ENCODE data around the gene NCS1.

DNA sequence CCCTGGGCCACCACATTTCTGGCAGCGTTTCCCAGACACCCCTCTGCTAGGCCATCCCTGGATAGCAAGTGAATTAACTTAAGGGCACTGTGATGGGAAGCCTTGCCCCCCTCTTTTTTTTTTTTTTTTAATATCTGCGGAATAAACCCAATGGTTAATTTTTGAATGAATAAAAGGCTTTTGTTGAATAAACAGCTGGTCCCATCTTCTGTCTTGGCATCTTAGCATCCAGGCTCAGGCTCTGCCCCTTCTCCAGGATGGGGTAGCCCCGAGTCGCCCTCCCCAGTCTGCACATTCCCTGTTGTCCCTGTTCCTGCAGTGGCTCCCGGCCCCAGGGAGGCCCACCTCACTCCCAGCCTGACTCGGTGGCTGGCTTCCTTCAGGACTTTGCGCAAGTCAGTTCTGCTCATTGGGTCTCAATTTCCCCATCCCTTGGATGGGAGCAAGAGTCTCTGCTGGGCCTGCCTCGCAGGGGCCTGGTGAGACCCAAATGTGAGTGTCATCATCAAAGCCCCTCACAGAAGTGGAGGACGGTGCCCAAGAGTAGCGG lies 64.3 kb downstream of the NCS1 start:
- TF ChIP-seq, protein P1, sequence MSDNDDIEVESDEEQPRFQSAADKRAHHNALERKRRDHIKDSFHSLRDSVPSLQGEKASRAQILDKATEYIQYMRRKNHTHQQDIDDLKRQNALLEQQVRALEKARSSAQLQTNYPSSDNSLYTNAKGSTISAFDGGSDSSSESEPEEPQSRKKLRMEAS (IDR thresholded peaks at IDR 0.05) = no peak
- no peak for TF ChIP-seq YY1 (IDR thresholded peaks at IDR 0.05; ENCODE audit: low read depth)
- TF ChIP-seq, protein P2, sequence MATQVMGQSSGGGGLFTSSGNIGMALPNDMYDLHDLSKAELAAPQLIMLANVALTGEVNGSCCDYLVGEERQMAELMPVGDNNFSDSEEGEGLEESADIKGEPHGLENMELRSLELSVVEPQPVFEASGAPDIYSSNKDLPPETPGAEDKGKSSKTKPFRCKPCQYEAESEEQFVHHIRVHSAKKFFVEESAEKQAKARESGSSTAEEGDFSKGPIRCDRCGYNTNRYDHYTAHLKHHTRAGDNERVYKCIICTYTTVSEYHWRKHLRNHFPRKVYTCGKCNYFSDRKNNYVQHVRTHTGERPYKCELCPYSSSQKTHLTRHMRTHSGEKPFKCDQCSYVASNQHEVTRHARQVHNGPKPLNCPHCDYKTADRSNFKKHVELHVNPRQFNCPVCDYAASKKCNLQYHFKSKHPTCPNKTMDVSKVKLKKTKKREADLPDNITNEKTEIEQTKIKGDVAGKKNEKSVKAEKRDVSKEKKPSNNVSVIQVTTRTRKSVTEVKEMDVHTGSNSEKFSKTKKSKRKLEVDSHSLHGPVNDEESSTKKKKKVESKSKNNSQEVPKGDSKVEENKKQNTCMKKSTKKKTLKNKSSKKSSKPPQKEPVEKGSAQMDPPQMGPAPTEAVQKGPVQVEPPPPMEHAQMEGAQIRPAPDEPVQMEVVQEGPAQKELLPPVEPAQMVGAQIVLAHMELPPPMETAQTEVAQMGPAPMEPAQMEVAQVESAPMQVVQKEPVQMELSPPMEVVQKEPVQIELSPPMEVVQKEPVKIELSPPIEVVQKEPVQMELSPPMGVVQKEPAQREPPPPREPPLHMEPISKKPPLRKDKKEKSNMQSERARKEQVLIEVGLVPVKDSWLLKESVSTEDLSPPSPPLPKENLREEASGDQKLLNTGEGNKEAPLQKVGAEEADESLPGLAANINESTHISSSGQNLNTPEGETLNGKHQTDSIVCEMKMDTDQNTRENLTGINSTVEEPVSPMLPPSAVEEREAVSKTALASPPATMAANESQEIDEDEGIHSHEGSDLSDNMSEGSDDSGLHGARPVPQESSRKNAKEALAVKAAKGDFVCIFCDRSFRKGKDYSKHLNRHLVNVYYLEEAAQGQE (IDR thresholded peaks at IDR 0.05; ENCODE audit: low read depth) = no peak
- TF ChIP-seq, protein P3, sequence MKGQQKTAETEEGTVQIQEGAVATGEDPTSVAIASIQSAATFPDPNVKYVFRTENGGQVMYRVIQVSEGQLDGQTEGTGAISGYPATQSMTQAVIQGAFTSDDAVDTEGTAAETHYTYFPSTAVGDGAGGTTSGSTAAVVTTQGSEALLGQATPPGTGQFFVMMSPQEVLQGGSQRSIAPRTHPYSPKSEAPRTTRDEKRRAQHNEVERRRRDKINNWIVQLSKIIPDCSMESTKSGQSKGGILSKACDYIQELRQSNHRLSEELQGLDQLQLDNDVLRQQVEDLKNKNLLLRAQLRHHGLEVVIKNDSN (IDR thresholded peaks at IDR 0.05) = no peak
- TF ChIP-seq RAD21 (IDR thresholded peaks at IDR 0.05; ENCODE audit: low read depth) = no peak
- no peak for TF ChIP-seq TEAD4 (IDR thresholded peaks at IDR 0.05)
- TF ChIP-seq CEBPB (IDR thresholded peaks at IDR 0.05) = no peak
- TF ChIP-seq CREB1 (IDR thresholded peaks at IDR 0.05; ENCODE audit: low read depth) = no peak
- no peak for TF ChIP-seq NFIC (IDR thresholded peaks at IDR 0.05)
- no peak for TF ChIP-seq EP300 (IDR thresholded peaks at IDR 0.05; ENCODE audit: borderline replicate concordance)
- TF ChIP-seq TAF1 (IDR thresholded peaks at IDR 0.05; ENCODE audit: low read depth) = no peak
- TF ChIP-seq TCF12 (IDR thresholded peaks at IDR 0.05; ENCODE audit: low read depth) = no peak
- no peak for TF ChIP-seq EGR1 (IDR thresholded peaks at IDR 0.05)

Data from Ishikawa (cell line).